HG03565 (cell line): ENCODE data around the gene PDCD6IP.

ENCODE experiments used
- ATAC-seq: cut with Tn5 transposase; IDR thresholded peaks from one replicate; pipeline ENCODE4 v1.9.1; 2021; ENCODE audit warnings: mild to moderate bottlenecking, moderate library complexity; ENCODE audit not compliant: unreplicated experiment

The PDCD6IP gene

GRCh38 chr3:33885496-33885895, 87.1 kb downstream of the PDCD6IP start:
- no peak for ATAC-seq

DNA sequence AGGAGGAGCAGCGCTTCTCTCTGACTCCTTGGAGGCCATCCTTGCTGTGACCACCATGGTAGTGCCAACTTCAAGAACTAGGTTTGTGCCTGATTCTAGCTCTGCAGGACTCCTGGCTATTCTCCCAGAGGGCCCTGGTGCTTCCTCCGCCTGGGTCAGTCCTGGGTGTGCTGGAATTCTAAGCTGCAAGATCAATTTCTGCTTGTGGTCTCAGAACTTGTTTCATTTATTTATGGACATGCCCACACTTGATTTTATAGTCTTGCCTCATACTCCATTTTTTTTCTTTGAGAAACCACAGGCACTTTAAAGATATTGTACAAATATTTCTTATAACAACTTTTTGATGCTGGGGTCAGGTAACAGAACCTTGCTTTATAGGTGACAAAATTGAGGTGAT, 87.6 kb downstream of the PDCD6IP start:
- ATAC-seq = no peak

DNA sequence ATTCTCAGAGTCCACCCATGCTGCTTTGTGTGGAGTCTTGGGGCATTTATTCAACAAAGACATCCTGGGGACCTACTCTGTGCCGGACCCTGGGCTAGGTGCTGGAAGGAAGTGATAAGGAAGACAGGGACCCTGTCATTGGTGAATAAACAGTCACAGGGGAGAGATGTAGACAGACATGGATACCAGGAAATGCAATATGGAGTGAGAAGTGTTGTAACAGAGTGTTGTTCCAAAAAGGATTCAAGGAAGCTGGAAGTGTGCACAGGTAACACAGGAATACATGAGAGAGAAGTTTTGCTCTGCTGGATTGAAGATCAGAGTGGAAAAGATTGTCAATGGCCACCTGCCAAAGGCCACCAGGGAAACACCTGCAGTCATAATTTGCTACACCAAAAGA, 89.0 kb downstream of the PDCD6IP start:
- no peak for ATAC-seq

GRCh38 chr3:33889394-33890039, 91.1 kb downstream of the PDCD6IP start:
- no peak for ATAC-seq

- no peak for ATAC-seq
Observed at GRCh38 chr3:33892655-33893054, 94.2 kb downstream of the PDCD6IP start.

DNA sequence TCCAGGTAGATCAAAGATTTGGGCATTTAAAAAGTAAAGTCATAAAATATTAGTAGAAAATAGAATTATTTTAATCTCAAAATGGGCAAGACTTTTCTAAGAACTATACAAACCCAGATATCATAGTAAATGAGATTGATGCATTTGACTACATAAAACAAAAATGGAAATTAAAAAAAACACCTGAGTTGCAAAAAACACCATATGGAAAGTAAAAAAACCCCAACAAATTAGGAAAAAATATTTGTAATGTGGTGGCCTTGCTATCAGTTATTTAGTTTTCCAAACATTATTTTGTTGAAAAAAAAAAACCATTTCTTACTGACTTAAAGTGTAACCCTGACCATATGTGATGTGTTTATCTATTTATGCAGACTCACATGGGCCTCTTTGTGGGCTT, 97.2 kb downstream of the PDCD6IP start:
- ATAC-seq = no peak

DNA sequence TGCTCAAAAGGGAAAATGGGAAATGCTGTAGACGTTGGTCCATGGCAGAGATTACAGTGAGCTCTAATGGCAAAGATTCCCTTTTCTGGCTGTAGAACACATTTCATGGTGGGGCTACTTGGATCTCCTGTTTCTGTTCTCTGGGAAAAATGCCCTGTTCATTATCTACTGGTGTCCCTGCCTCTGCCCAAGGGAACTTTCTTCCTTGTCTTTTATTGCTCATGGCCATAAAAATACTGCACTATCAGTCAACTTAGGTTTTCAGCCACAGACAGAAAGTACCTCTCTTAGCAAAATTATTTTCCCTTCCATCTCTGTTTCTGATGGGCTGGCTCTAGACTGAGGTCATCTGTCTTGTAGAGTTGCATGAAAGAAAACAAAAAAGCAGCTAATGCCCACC, 98.9 kb downstream of the PDCD6IP start:
- no peak for ATAC-seq

- ATAC-seq = no peak
Observed at GRCh38 chr3:33898901-33899300, 100.5 kb downstream of the PDCD6IP start.

- ATAC-seq = no peak
Observed at GRCh38 chr3:33900440-33900808, 102.0 kb downstream of the PDCD6IP start.

DNA sequence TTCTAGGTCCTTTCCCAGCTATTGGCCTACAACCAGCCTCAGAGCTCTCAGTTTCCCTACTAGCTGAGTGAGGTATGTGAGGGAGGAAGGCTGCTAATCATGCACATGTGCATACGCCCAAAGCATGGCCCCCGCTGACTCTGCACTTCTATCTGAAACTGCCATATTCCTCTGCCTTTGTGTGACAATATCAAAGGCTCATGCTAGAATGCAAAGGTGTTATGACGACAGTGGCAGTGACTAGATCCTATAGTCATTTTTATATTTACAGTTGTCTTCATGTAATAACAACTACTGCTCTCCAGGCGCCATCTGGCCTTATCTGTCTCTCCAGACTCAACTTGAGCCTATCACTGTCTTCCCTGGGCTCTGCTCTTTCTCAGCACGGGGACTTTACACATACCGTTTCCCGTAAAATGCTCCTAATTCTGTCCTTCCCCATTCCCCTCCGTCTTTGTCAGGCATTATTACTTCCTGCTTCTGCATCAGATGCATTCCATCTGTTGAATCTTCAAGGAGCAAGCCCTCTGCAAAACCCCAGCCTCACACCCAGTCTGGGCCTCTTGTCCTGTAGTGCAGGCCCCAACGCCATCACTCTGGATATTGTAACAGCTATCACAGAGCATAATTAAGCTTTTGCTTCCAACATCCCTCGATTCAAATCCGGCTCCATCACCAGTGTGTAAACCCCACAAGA, 102.5 kb downstream of the PDCD6IP start:
- no peak for ATAC-seq

- no peak for ATAC-seq
Observed at GRCh38 chr3:33901862-33902563, 103.6 kb downstream of the PDCD6IP start.

GRCh38 chr3:33904730-33905129, 106.3 kb downstream of the PDCD6IP start:
- no peak for ATAC-seq

GRCh38 chr3:33908250-33908851, 109.9 kb downstream of the PDCD6IP start:
- no peak for ATAC-seq

GRCh38 chr3:33909547-33909946, 111.1 kb downstream of the PDCD6IP start:
- ATAC-seq = no peak

DNA sequence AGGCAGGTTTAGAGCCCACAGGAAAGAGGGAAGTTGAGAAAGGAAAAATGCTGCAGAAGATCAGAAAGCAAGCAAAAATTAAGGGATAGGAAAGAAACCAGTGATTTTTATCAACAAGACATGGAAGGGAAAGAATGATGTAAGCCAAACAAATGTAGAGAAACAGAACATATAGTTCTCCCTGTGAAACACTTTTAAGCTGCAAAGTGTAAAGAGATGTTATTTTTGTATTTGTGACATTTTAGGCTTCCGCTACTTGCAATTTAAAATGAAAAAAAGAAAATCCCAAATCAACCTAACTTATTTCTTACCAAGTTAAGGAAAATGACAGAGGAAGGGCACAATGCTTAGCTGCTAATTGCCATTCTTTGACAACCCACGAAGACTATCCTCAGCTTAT, 111.6 kb downstream of the PDCD6IP start:
- no peak for ATAC-seq

GRCh38 chr3:33911525-33912322, 113.3 kb downstream of the PDCD6IP start:
- no peak for ATAC-seq

DNA sequence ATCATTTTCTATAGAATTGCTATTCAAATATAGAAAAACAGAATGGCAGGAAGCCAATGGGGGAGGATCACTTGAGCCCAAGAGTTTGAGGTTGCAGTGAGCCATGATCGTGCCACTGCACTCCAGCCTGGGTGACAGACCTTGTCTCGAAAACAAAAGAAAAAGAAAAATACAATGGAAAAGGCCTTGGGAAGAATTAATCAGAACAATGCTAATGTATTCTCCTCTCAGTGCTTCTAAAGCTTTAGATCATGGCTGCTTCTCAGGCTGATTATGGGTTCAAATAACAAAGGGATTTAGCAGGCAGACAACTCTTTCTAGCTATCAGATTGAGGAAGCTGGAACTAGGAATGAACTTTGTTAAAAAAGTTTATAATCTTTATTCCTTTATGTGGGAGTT, 115.8 kb downstream of the PDCD6IP start:
- ATAC-seq = no peak

DNA sequence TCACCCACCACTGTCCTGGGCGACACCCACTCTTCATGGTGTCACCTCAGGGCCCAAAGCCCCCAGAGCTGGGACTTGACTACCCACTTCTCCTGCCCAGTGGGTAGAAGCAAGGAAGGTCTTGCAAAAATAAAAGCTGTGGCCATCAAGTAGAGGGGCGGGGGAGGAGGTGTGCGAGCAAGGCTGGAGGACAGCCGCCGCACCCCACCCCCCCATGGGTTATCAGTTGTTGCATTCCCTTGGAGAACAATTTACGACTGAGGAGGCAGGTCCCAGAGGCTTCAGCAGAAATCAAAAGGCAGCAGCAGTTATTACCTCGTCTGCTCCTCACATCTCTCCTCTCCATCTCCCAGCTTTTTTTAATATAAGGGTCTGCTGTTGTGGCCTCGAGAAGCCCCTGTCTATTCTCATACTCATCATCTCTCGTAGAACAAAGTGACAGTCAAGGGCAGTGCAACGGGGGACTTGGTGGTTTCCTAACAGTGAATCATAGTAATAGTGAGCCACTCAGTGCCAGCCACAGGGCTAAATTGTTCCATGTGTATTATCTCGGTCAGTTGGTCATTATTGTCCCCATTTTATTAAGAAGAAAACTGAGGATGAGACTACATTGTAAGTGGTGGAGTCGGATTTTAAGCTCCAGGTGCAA, 116.4 kb downstream of the PDCD6IP start:
- no peak for ATAC-seq

DNA sequence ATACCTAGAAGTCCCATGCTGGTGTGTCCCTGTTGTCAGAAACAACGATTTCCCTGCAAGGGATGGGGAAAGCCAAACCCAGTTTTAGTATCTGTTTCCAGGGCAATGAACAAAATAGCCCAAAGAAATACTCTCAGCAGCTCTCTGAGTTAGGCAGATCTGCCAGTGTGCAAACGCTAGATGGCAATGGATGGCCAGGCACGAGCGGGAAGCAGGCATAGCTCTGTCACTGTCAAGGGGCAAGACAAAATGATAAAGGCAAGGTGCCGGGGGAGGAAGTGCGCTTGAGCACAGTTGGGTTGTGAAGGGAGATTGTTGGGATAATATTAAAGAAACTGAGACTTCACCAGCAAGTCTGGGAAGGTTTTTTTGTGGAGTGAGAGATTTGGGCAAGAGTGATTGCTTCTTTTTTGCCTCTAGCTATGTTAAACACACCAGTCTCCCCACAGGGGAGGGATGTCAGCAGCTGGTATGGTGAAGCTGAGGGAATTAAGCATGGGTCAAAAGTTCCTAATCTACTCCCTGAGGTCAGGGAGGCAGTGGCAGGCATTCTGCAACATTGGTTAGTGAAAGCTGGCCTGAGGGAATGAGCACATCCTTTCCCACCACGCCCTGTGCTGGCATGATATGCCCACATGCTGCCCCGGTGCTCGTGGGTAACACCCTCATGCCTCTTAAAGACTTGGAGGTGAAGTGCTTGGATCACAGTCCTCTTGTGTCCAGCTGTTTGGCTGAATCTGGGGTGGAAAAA, 117.5 kb downstream of the PDCD6IP start:
- ATAC-seq = peak; percentile 39
